A549 (cell line): ENCODE results near the gene NFRKB. TPM values are rescaled to one million over a fixed set of nuclear protein-coding genes. Genes with fewer than 3 reads are reported as not detected.

Experiments
- ATAC-seq, 2 experiments: fragments of 200-7000 bp in 1 of 2; fragments of >200 bp in 1 of 2; cut with Nextera tagmentation in 1 of 2; cut with Tn5 transposase in 1 of 2; 3 replicates each; pipeline versions ENCODE4 v1.8.0 to v1.9.1; 2018 to 2020; ENCODE audit warnings: mild to moderate bottlenecking in 1 of 2, moderate library complexity in 1 of 2
- CTCF ChIA-PET: fragments of 300-600 bp; sonication (Branson Sonifier 250); formaldehyde crosslinking; extraction: SDS; loops from one replicate; lab custom pipeline; 2021; ENCODE audit warnings: antibody characterized with exemption, inconsistent platforms; lab: Yijun Ruan, JAX
- POLR2A ChIA-PET: fragments of 350-600 bp; formaldehyde crosslinking; extraction: SDS; loops from one replicate; lab custom pipeline; 2021; ENCODE audit warnings: antibody characterized with exemption, inconsistent platforms; lab: Yijun Ruan, JAX
- DNase-seq, 2 experiments: peaks; one replicate each; pipeline versions ENCODE4 v3.0.0 to v3.0.0-alpha.2; 2011 to 2016; ENCODE audit warnings: low read depth in 1 of 2, low spot score in 1 of 2
- FAIRE-seq: peaks from 2 replicates; lab custom pipeline; 2011; peaks lifted over from hg19 to GRCh38; lab: Jason Lieb, UNC
- H3K27ac ChIP-seq, 2 experiments: fragments of >200 bp; sonication (Bioruptor Twin); formaldehyde crosslinking; 3 replicates each; pipeline ENCODE4 v1.5.1; 2016 to 2017
- H3K4me1 ChIP-seq: fragments of >200 bp; sonication (Bioruptor Twin); formaldehyde crosslinking; 3 replicates; pipeline ENCODE4 v1.6.1; 2016
- H3K4me2 ChIP-seq: fragments of >200 bp; sonication (Bioruptor Twin); formaldehyde crosslinking; 3 replicates; pipeline ENCODE4 v1.6.1; 2016
- H3K4me3 ChIP-seq: fragments of >200 bp; sonication (Bioruptor Twin); formaldehyde crosslinking; 3 replicates; pipeline ENCODE4 v1.5.1; 2016
- H3K9me3 ChIP-seq: fragments of >200 bp; sonication (Bioruptor Twin); formaldehyde crosslinking; 3 replicates; pipeline ENCODE4 v1.6.1; 2016
- CBX8 ChIP-seq: fragments of 200-600 bp; sonication (generic); IDR thresholded peaks from 2 replicates; pipeline ENCODE4 v1.6.1; 2016
- CHD4 ChIP-seq: fragments of 200-600 bp; sonication (generic); IDR thresholded peaks from 2 replicates; pipeline ENCODE4 v1.6.1; 2016; ENCODE audit warnings: antibody characterized with exemption, mild to moderate bottlenecking, borderline replicate concordance
- E2F6 ChIP-seq: IDR thresholded peaks from 2 replicates; pipeline ENCODE4 v1.6.1; 2012; ENCODE audit warnings: low read depth, borderline replicate concordance
- EHMT2 ChIP-seq: fragments of 200-600 bp; sonication (generic); IDR thresholded peaks from 2 replicates; pipeline ENCODE4 v1.6.1; 2016; ENCODE audit warnings: antibody characterized with exemption, low read depth, mild to moderate bottlenecking, moderate library complexity
- ELK1 ChIP-seq: fragments of 150-350 bp; IDR thresholded peaks from 2 replicates; pipeline ENCODE4 v1.6.1; 2014; ENCODE audit warnings: low read depth, mild to moderate bottlenecking, low read length
- ESRRA ChIP-seq: fragments of 150-350 bp; IDR thresholded peaks from 2 replicates; pipeline ENCODE4 v1.6.1; 2014; ENCODE audit warnings: mild to moderate bottlenecking, low read length, borderline replicate concordance
- FOSB ChIP-seq: fragments of 250-450 bp; sonication (Bioruptor Pico); IDR thresholded peaks from 2 replicates; pipeline ENCODE4 v1.5.0; 2020; ENCODE audit warnings: mild to moderate bottlenecking, moderate library complexity
- FOSL2 ChIP-seq, 2 experiments: fragments of 450-650 bp in 1 of 2; fragments of >200 bp in 1 of 2; sonication (Bioruptor Twin) in 1 of 2; formaldehyde crosslinking; IDR thresholded peaks; 2 replicates each; pipeline versions ENCODE4 v1.5.0 to v1.6.1; 2016 to 2020; ENCODE audit warnings: mild to moderate bottlenecking in 1 of 2, moderate library complexity in 1 of 2
- HDAC2 ChIP-seq: fragments of 200-600 bp; sonication (generic); IDR thresholded peaks from 2 replicates; pipeline ENCODE4 v1.6.1; 2016
- HMGXB4 ChIP-seq: fragments of 250-450 bp; sonication (Bioruptor Pico); IDR thresholded peaks from 2 replicates; pipeline ENCODE4 v1.5.0; 2021; ENCODE audit warnings: mild to moderate bottlenecking, moderate library complexity, borderline replicate concordance
- HOXB5 ChIP-seq: fragments of 250-450 bp; sonication (Bioruptor Pico); IDR thresholded peaks from 2 replicates; pipeline ENCODE4 v1.5.0; 2020; ENCODE audit warnings: mild to moderate bottlenecking, moderate library complexity
- KDM1A ChIP-seq: fragments of 200-600 bp; sonication (generic); IDR thresholded peaks from 2 replicates; pipeline ENCODE4 v1.6.1; 2016; ENCODE audit warnings: low read depth, mild to moderate bottlenecking
- MAZ ChIP-seq: fragments of 150-350 bp; IDR thresholded peaks from 2 replicates; pipeline ENCODE4 v1.6.1; 2014; ENCODE audit warnings: antibody characterized with exemption, low read depth, low read length, borderline replicate concordance
- NPAS2 ChIP-seq: fragments of 250-450 bp; sonication (Bioruptor Pico); IDR thresholded peaks from 2 replicates; pipeline ENCODE4 v1.8.0; 2022; ENCODE audit warnings: mild to moderate bottlenecking, moderate library complexity, borderline replicate concordance
- RCOR1 ChIP-seq: fragments of 150-350 bp; IDR thresholded peaks from 2 replicates; pipeline ENCODE4 v1.6.1; 2014; ENCODE audit warnings: antibody characterized with exemption, low read length, low read depth
- REST ChIP-seq: fragments of 200-600 bp; sonication (generic); IDR thresholded peaks from 2 replicates; pipeline ENCODE4 v1.6.1; 2016; ENCODE audit warnings: antibody characterized with exemption, mild to moderate bottlenecking, moderate library complexity
- TP53 ChIP-seq: fragments of 250-450 bp; sonication (Bioruptor Pico); IDR thresholded peaks from 2 replicates; pipeline ENCODE4 v1.5.0; 2021; ENCODE audit warnings: mild to moderate bottlenecking, moderate library complexity
- ZC3H11A ChIP-seq: fragments of 450-650 bp; IDR thresholded peaks from 2 replicates; pipeline ENCODE4 v1.6.1; 2014; ENCODE audit warnings: antibody characterized with exemption, mild to moderate bottlenecking
- ZSCAN20 ChIP-seq: fragments of 250-450 bp; sonication (Bioruptor Pico); IDR thresholded peaks from 2 replicates; pipeline ENCODE4 v1.8.0; 2022; ENCODE audit warnings: mild to moderate bottlenecking, moderate library complexity
- WGBS: methylation state at CpG from one replicate; pipeline ENCODE4 v1.1.6; 2017; ENCODE audit errors: missing lambda C conversion rate; 5-methylcytosine and 5-hydroxymethylcytosine counted together
- polyA plus RNA-seq, 4 experiments: library from polyadenylated mRNA; depleted of rRNA in 3 of 4; stranded (reverse); fragments of >200 nt; fragmentation: RNase III in 1 of 4; extraction: RNeasy Plus Mini Kit Qiagen cat#74134 plus additional on column Dnase treatment in 1 of 4; gene quantifications; 2 replicates in 3 of 4; 3 replicates in 1 of 4; pipeline ENCODE4 v1.2.3, GENCODE V29; 2011 to 2017
- TF ChIP-seq, protein P1 (sequence below): fragments of >200 bp; sonication (Bioruptor Twin); formaldehyde crosslinking; IDR thresholded peaks from 3 replicates; pipeline ENCODE4 v1.5.1; 2016

NFRKB gene
- polyA plus RNA-seq, 2 of the 4 experiments (the other 2 are of a cell fraction): 10.2 to 12.6 TPM

DNA sequence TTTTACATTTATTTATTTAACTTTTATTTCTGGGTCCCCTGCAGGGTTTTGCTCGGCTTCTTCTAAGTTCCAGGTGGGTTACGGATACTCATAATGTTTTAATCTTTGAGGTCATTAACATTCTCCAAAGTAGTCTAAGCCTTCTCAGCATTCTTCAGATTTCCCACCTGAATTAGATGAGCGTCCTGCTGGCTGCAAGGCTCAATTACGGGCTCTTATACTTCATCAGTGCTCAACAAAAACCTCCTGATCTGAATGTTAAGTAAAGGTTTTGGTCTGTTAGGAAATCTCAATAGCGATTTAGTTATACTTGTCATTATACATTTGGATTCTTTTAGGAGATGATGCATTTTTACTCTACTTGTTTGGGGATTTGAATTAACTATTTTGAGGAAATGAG is 27.3 kb upstream of the NFRKB start:
- no peak for TF ChIP-seq HDAC2
- TF ChIP-seq EHMT2: no peak
- TF ChIP-seq MAZ: no peak
- TF ChIP-seq NPAS2 (CRISPR knock-in tag): no peak
- TF ChIP-seq, protein P1, sequence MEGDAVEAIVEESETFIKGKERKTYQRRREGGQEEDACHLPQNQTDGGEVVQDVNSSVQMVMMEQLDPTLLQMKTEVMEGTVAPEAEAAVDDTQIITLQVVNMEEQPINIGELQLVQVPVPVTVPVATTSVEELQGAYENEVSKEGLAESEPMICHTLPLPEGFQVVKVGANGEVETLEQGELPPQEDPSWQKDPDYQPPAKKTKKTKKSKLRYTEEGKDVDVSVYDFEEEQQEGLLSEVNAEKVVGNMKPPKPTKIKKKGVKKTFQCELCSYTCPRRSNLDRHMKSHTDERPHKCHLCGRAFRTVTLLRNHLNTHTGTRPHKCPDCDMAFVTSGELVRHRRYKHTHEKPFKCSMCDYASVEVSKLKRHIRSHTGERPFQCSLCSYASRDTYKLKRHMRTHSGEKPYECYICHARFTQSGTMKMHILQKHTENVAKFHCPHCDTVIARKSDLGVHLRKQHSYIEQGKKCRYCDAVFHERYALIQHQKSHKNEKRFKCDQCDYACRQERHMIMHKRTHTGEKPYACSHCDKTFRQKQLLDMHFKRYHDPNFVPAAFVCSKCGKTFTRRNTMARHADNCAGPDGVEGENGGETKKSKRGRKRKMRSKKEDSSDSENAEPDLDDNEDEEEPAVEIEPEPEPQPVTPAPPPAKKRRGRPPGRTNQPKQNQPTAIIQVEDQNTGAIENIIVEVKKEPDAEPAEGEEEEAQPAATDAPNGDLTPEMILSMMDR: no peak
- no peaks in the 10 kb centered on the region for H3K4me1 ChIP-seq
- CTCF ChIA-PET: interaction anchor here (0.7 to 11.7 kb wide), 20 partner anchors 8 to 510 kb away, joined by 3 to 109 read pairs (median 4); partner anchors contain the start of gene PRDM10
- DNase-seq: peak in 1 of 2 experiments; percentile 6
- no peak for FAIRE-seq
- H3K27ac ChIP-seq: no peak overlapping the region
- 77% methylated on average over 5 of the region's 5 CpGs for WGBS
- no peak overlapping the region for H3K4me3 ChIP-seq
- POLR2A ChIA-PET: interaction anchor here (0.6 kb wide), 1 partner anchor 80 kb away, joined by 3 read pairs; the partner anchor contains the start of gene PRDM10
- no peak overlapping the region for H3K4me2 ChIP-seq
- H3K9me3 ChIP-seq: no peaks in the 10 kb centered on the region
- peak in 1 of 2 experiments; percentile 71; a peak in 3 of 6 replicates for ATAC-seq

DNA sequence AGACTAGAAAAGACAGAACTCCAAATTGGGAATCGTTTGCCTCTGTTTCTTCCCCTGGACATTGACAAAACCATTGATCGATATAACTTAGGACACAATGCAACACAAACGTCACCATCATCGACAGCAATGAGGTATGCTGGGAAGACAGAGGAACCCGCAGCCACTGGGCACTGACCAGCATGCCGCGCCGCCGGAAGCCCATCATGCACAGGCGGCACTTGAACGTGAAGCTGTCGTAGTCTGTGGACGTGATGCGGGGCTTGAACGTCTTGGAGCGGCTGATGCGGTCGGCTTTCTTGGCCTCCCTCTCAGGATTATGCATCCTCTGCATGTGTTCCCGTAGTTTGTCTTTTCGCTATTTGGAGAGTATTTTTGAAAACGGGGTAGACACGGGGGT is 23.0 kb upstream of the NFRKB start:
- 93% methylated on average over 22 of the region's 22 CpGs for WGBS
- Histone ChIP-seq H3K9me3 (no peaks in the 10 kb centered on the region), H3K27ac (no peak overlapping the region), H3K4me1 (no peaks in the 10 kb centered on the region), H3K4me3 (no peak overlapping the region), H3K4me2 (no peak overlapping the region)
- FAIRE-seq (no peak), ATAC-seq (no peak), DNase-seq (no peak)
- CTCF ChIA-PET: no interaction called here
- TF ChIP-seq KDM1A: no peak
- TF ChIP-seq ZC3H11A: no peak
- no peak for TF ChIP-seq HDAC2
- TF ChIP-seq FOSB (CRISPR knock-in tag): no peak
- no peak for TF ChIP-seq RCOR1
- no peak for TF ChIP-seq HMGXB4
- no peak for TF ChIP-seq TP53
- no peak for TF ChIP-seq E2F6
- TF ChIP-seq HOXB5 (CRISPR knock-in tag): no peak
- TF ChIP-seq, all 56 proteins: peak for 0
- POLR2A ChIA-PET: no interaction called here

DNA sequence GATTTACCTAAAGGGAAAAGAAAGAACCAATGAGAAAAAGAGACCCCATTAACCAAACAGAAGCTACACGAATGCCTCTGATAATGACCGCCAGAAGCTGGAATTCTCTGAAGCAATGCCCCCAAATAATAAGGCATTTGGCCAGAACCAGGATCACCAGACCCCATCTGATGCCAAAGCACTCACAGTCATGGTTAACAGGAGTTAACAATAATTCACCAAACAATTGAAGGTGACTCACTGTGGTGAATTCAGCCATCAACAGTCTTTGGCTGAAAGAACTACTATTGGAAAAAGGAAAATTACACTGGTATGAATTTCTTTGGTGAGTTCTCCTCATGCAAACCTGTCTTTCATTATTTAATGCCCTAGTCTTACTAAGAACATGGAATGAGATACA is 21.9 kb upstream of the NFRKB start:
- Histone ChIP-seq H3K27ac (no peak overlapping the region), H3K4me1 (no peaks in the 10 kb centered on the region), H3K9me3 (no peaks in the 10 kb centered on the region), H3K4me2 (no peak overlapping the region), H3K4me3 (no peak overlapping the region)
- WGBS: 78% methylated on average over 2 of the region's 2 CpGs
- DNase-seq (no peak), FAIRE-seq (no peak), ATAC-seq (no peak)
- no peak for TF ChIP-seq MAZ
- TF ChIP-seq CBX8: no peak
- TF ChIP-seq ELK1: no peak
- TF ChIP-seq ESRRA: no peak
- TF ChIP-seq ZSCAN20 (CRISPR knock-in tag): no peak
- no peak for TF ChIP-seq FOSL2 (IDR thresholded peaks at IDR 0.05)
- no peak for TF ChIP-seq FOSL2 (CRISPR knock-in tag; IDR thresholded peaks at IDR 0.05)
- TF ChIP-seq CHD4: no peak
- TF ChIP-seq REST: no peak
- ChIA-PET POLR2A (no interaction called here), CTCF (interaction anchor here (2.0 kb wide), 1 partner anchor 215 kb away, joined by 5 read pairs; no protein-coding TSS in a partner anchor)
